Activated CD8-positive, alpha-beta T cell treated with anti-CD3 and anti-CD28 coated beads, Interleukin-2, amount 10 ng/mL, durations not matched to agents 7 days and 5 days (primary cell): ENCODE data around the gene ZNF747. TPM values are rescaled to one million over a fixed set of nuclear protein-coding genes. Genes with fewer than 3 reads are reported as not detected.

Source experiments
- ATAC-seq: fragments of 150-1000 bp; cut with Tn5 transposase; one replicate; pipeline ENCODE4 v1.10.0; 2021; ENCODE audit warnings: moderate library complexity
- CTCF ChIA-PET: fragments of 350-600 bp; sonication (Branson Sonifier 250); formaldehyde crosslinking; loops from one replicate; lab custom pipeline; 2021; ENCODE audit warnings: antibody characterized with exemption; lab: Charles Lee
- POLR2A ChIA-PET: fragments of 350-600 bp; sonication (Branson Sonifier 250); formaldehyde crosslinking; loops from one replicate; lab custom pipeline; 2021; ENCODE audit warnings: antibody characterized with exemption; lab: Charles Lee
- DNase-seq: peaks from one replicate; pipeline ENCODE4 v3.0.0-alpha.2; 2020
- H3K27ac Mint-ChIP-seq: one replicate; pipeline ENCODE4 v1.8.0; 2021; ENCODE audit warnings: mild to moderate bottlenecking, mixed read lengths
- H3K27me3 Mint-ChIP-seq: one replicate; pipeline ENCODE4 v1.8.0; 2021; ENCODE audit warnings: low read depth, mixed read lengths
- H3K36me3 Mint-ChIP-seq: one replicate; pipeline ENCODE4 v1.8.0; 2021; ENCODE audit warnings: low read depth, mixed read lengths
- H3K4me1 Mint-ChIP-seq: one replicate; pipeline ENCODE4 v1.8.0; 2021; ENCODE audit warnings: low read depth, mixed read lengths
- H3K4me3 Mint-ChIP-seq: one replicate; pipeline ENCODE4 v1.8.0; 2021; ENCODE audit warnings: mild to moderate bottlenecking, mixed read lengths
- H3K9me3 Mint-ChIP-seq: one replicate; pipeline ENCODE4 v1.8.0; 2022; ENCODE audit warnings: mixed read lengths; ENCODE audit not compliant: insufficient read depth
- total RNA-seq, 2 experiments: library from RNA; stranded (reverse); gene quantifications; one replicate each; pipeline ENCODE4 v1.2.3, GENCODE V29; 2021

Gene ZNF747
- total RNA-seq, 2 experiments from 2014 or later, result 8.9 to 10.8 TPM

GRCh38 chr16:30557957-30558788 lies 23.5 kb upstream of the ZNF747 start, which contains the start of gene ZNF764:
ZNF764 (minus strand) TSS chr16:30558374; CDS start chr16:30558182, 192 bp downstream.
- ATAC-seq (peak; percentile 96), DNase-seq (peak; percentile 99)
- Mint-ChIP-seq H3K9me3 (no peaks in the 10 kb centered on the region), H3K4me3 (peak within 1 kb of the TSS; percentile 87), H3K36me3 (peaks cover 31% of the 10 kb centered on the region), H3K4me1 (peaks cover 46% of the 10 kb centered on the region), H3K27me3 (peaks cover 3% of the 10 kb centered on the region), H3K27ac (peak within 1 kb of the TSS; percentile 86)
- ChIA-PET POLR2A (interaction anchor here (0.6 to 3.5 kb wide), 16 partner anchors 9 to 187 kb away, joined by 3 to 80 read pairs (median 4); partner anchors contain the start of genes DCTPP1, ITGAL, ZNF688 and ZNF689), CTCF (interaction anchor here (0.8 to 6.0 kb wide), 20 partner anchors 8 to 149 kb away, joined by 3 to 76 read pairs (median 4); partner anchors contain the start of genes DCTPP1, PRR14, ZNF688 and ZNF747)

GRCh38 chr16:30557707-30557956 lies 23.0 kb upstream of the ZNF747 start:
- peak overlapping the region; percentile 87 for H3K4me3 Mint-ChIP-seq
- POLR2A ChIA-PET, result interaction anchor here (0.6 to 3.5 kb wide), 14 partner anchors 9 to 1629 kb away, joined by 3 to 80 read pairs (median 4); partner anchors contain the start of genes DCTPP1, ZNF688, ZNF689 and ZNF747
- ATAC-seq (no peak), DNase-seq (no peak)
- H3K9me3 Mint-ChIP-seq, result no peaks in the 10 kb centered on the region
- H3K4me1 Mint-ChIP-seq, result peaks cover 50% of the 10 kb centered on the region
- peaks cover 37% of the 10 kb centered on the region for H3K36me3 Mint-ChIP-seq
- CTCF ChIA-PET, result interaction anchor here (0.8 to 6.0 kb wide), 18 partner anchors 8 to 148 kb away, joined by 3 to 76 read pairs (median 4); partner anchors contain the start of genes DCTPP1, PRR14, ZNF688 and ZNF747
- H3K27me3 Mint-ChIP-seq, result peaks cover 3% of the 10 kb centered on the region
- peak overlapping the region; percentile 86 for H3K27ac Mint-ChIP-seq

GRCh38 chr16:30556125-30556473 lies 21.4 kb upstream of the ZNF747 start:
- POLR2A ChIA-PET, result interaction anchor here (3.2 to 3.5 kb wide), 2 partner anchors 22 to 29 kb away, joined by 24 to 80 read pairs; partner anchors contain the start of genes ZNF747 and ZNF785
- CTCF ChIA-PET, result interaction anchor here (0.6 to 6.0 kb wide), 5 partner anchors 10 to 104 kb away, joined by 3 to 76 read pairs (median 8); partner anchors contain the start of genes ZNF688 and ZNF747
- ATAC-seq, result no peak

GRCh38 chr16:30555315-30556124 lies 20.9 kb upstream of the ZNF747 start:
- DNase-seq (no peak), ATAC-seq (no peak)
- CTCF ChIA-PET, result interaction anchor here (6.0 kb wide), 1 partner anchor 20 kb away, joined by 76 read pairs; the partner anchor contains the start of gene ZNF747
- H3K27me3 Mint-ChIP-seq, result no peaks in the 10 kb centered on the region
- POLR2A ChIA-PET, result interaction anchor here (0.6 to 3.2 kb wide), 2 partner anchors 17 to 30 kb away, joined by 3 to 24 read pairs; partner anchors contain the start of gene ZNF785
- peak overlapping the region; percentile 57 for H3K27ac Mint-ChIP-seq
- H3K4me1 Mint-ChIP-seq, result peaks cover 60% of the 10 kb centered on the region
- peak overlapping the region; percentile 58 for H3K4me3 Mint-ChIP-seq
- H3K36me3 Mint-ChIP-seq, result peaks cover 40% of the 10 kb centered on the region
- H3K9me3 Mint-ChIP-seq, result no peaks in the 10 kb centered on the region

More at GRCh38 chr16:30556125-30556473, 21.4 kb upstream of the ZNF747 start:
- Mint-ChIP-seq H3K4me1 (peaks cover 60% of the 10 kb centered on the region), H3K9me3 (no peaks in the 10 kb centered on the region), H3K27ac (peak overlapping the region; percentile 57), H3K4me3 (peak overlapping the region; percentile 58), H3K27me3 (peaks cover 2% of the 10 kb centered on the region), H3K36me3 (peaks cover 40% of the 10 kb centered on the region)
- DNase-seq, result no peak

GRCh38 chr16:30554557-30555314 lies 20.1 kb upstream of the ZNF747 start:
- H3K36me3 Mint-ChIP-seq, result peaks cover 40% of the 10 kb centered on the region
- peaks cover 58% of the 10 kb centered on the region for H3K4me1 Mint-ChIP-seq
- ChIA-PET POLR2A (interaction anchor here (1.0 to 1.1 kb wide), 2 partner anchors 10 to 20 kb away, joined by 3 to 4 read pairs; no protein-coding TSS in a partner anchor), CTCF (interaction anchor here (1.1 to 6.0 kb wide), 3 partner anchors 19 to 139 kb away, joined by 3 to 76 read pairs (median 7); partner anchors contain the start of gene ZNF747)
- H3K27ac Mint-ChIP-seq, result no peak overlapping the region
- ATAC-seq, result no peak
- DNase-seq, result no peak
- no peaks in the 10 kb centered on the region for H3K27me3 Mint-ChIP-seq
- H3K9me3 Mint-ChIP-seq, result no peaks in the 10 kb centered on the region
- H3K4me3 Mint-ChIP-seq, result no peak overlapping the region

GRCh38 chr16:30553393-30553899 lies 18.8 kb upstream of the ZNF747 start:
- POLR2A ChIA-PET, result interaction anchor here (1.0 to 1.2 kb wide), 2 partner anchors 11 to 19 kb away, joined by 3 to 6 read pairs; partner anchors contain the start of gene ZNF688

GRCh38 chr16:30552956-30553355 lies 18.3 kb upstream of the ZNF747 start:
- DNase-seq (no peak), ATAC-seq (no peak)
- H3K4me3 Mint-ChIP-seq, result no peak overlapping the region
- CTCF ChIA-PET, result interaction anchor here (1.1 to 5.1 kb wide), 4 partner anchors 17 to 141 kb away, joined by 3 to 34 read pairs (median 6); partner anchors contain the start of gene ZNF747
- H3K9me3 Mint-ChIP-seq, result no peaks in the 10 kb centered on the region
- POLR2A ChIA-PET, result interaction anchor here (1.2 to 1.8 kb wide), 2 partner anchors 18 to 19 kb away, joined by 6 to 15 read pairs; partner anchors contain the start of genes ZNF688 and ZNF747
- peaks cover 56% of the 10 kb centered on the region for H3K4me1 Mint-ChIP-seq
- peak overlapping the region; percentile 95 for H3K27ac Mint-ChIP-seq
- H3K36me3 Mint-ChIP-seq, result peaks cover 40% of the 10 kb centered on the region
- no peaks in the 10 kb centered on the region for H3K27me3 Mint-ChIP-seq

More at GRCh38 chr16:30553393-30553899, 18.8 kb upstream of the ZNF747 start:
- Mint-ChIP-seq H3K36me3 (peaks cover 40% of the 10 kb centered on the region), H3K27ac (peak overlapping the region; percentile 95), H3K27me3 (no peaks in the 10 kb centered on the region), H3K4me3 (no peak overlapping the region), H3K4me1 (peaks cover 57% of the 10 kb centered on the region), H3K9me3 (no peaks in the 10 kb centered on the region)
- CTCF ChIA-PET, result interaction anchor here (1.6 to 5.1 kb wide), 2 partner anchors 18 to 140 kb away, joined by 3 to 34 read pairs; partner anchors contain the start of gene ZNF747
- no peak for ATAC-seq
- no peak for DNase-seq

- peaks cover 36% of the 10 kb centered on the region for H3K36me3 Mint-ChIP-seq
- peak overlapping the region; percentile 64 for H3K4me3 Mint-ChIP-seq
- ATAC-seq (peak; percentile 94), DNase-seq (peak; percentile 78)
- H3K27ac Mint-ChIP-seq, result peak overlapping the region; percentile 95
- H3K9me3 Mint-ChIP-seq, result no peaks in the 10 kb centered on the region
- peaks cover 56% of the 10 kb centered on the region for H3K4me1 Mint-ChIP-seq
- H3K27me3 Mint-ChIP-seq, result no peaks in the 10 kb centered on the region
- ChIA-PET CTCF (interaction anchor here (0.6 to 5.1 kb wide), 7 partner anchors 14 to 122 kb away, joined by 3 to 34 read pairs (median 4); partner anchors contain the start of genes DCTPP1, PRR14 and ZNF747), POLR2A (interaction anchor here (0.9 to 1.8 kb wide), 4 partner anchors 9 to 21 kb away, joined by 3 to 15 read pairs (median 4); partner anchors contain the start of genes ZNF688 and ZNF747)
Measured at GRCh38 chr16:30551781-30552180, 17.1 kb upstream of the ZNF747 start.

GRCh38 chr16:30548416-30549253 lies 14.0 kb upstream of the ZNF747 start:
- ChIA-PET CTCF (interaction anchor here (5.1 kb wide), 1 partner anchor 13 kb away, joined by 34 read pairs; the partner anchor contains the start of gene ZNF747), POLR2A (no interaction called here)
- peaks cover 13% of the 10 kb centered on the region for H3K36me3 Mint-ChIP-seq

More at GRCh38 chr16:30548416-30549253, 14.0 kb upstream of the ZNF747 start:
- DNase-seq (no peak), ATAC-seq (no peak)
- H3K9me3 Mint-ChIP-seq, result no peaks in the 10 kb centered on the region
- H3K27ac Mint-ChIP-seq, result no peak overlapping the region
- no peaks in the 10 kb centered on the region for H3K27me3 Mint-ChIP-seq
- no peak overlapping the region for H3K4me3 Mint-ChIP-seq
- peaks cover 37% of the 10 kb centered on the region for H3K4me1 Mint-ChIP-seq
